ENCODE results near the gene COL8A1.

DNA sequence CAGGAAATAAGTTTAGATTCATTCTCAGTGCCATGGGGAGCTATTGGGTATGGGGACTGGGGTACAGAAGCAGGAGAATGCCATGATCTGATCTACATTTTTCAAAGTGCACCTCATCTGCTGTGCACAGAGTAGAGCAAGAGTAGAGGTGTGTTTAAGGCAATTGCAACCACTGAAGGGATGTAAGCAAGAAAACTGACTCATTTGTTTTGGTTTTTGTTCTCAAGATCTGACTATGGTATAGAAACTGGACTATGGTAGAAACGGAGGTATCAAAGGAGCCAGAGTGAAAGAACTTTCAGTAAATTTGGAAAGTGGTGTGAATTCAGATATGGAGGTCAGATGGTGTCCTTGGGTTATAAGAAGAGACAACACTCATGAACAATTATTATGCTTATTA is 93.1 kb downstream of the COL8A1 start:
- TF ChIP-seq POLR2A (IDR thresholded peaks at IDR 0.05; ENCODE audit: low read length) (no peak), GATA1 (IDR thresholded peaks at IDR 0.05; ENCODE audit: low read depth, low read length) (no peak)
